H9 (cell line): ENCODE data around the gene CHIT1. TPM values are rescaled to one million over a fixed set of nuclear protein-coding genes. Genes with fewer than 3 reads are reported as not detected.

Experiments
- DNase-seq: peaks from one replicate; pipeline ENCODE4 v3.0.0-alpha.2; 2017
- H2AFZ ChIP-seq: one replicate; pipeline ENCODE4 v1.6.1; 2013; ENCODE audit warnings: mild to moderate bottlenecking, low read length, control low read depth, moderate library complexity
- H2AK5ac ChIP-seq: 2 replicates; pipeline ENCODE4 v1.6.1; 2013; ENCODE audit warnings: low read length, control low read depth, mixed read lengths; ENCODE audit not compliant: insufficient read length
- H2BK120ac ChIP-seq: one replicate; pipeline ENCODE4 v1.6.1; 2013; ENCODE audit warnings: low read depth, mild to moderate bottlenecking, low read length, control low read depth, inconsistent platforms; ENCODE audit not compliant: poor library complexity, severe bottlenecking
- H2BK12ac ChIP-seq: 2 replicates; pipeline ENCODE4 v1.6.1; 2013; ENCODE audit warnings: low read length, control low read depth, mixed read lengths, low read depth; ENCODE audit not compliant: insufficient read length
- H2BK15ac ChIP-seq: 2 replicates; pipeline ENCODE4 v1.6.1; 2013; ENCODE audit warnings: low read depth, low read length, control low read depth
- H2BK20ac ChIP-seq: one replicate; pipeline ENCODE4 v1.6.1; 2013; ENCODE audit warnings: low read depth, mild to moderate bottlenecking, low read length, control low read depth, inconsistent platforms; ENCODE audit not compliant: poor library complexity, severe bottlenecking
- H2BK5ac ChIP-seq: 2 replicates; pipeline ENCODE4 v1.6.1; 2013; ENCODE audit warnings: low read length, control low read depth, mixed read lengths; ENCODE audit not compliant: insufficient read length
- H3K14ac ChIP-seq: 2 replicates; pipeline ENCODE4 v1.6.1; 2013; ENCODE audit warnings: low read length, control low read depth; ENCODE audit not compliant: insufficient read depth
- H3K18ac ChIP-seq: 2 replicates; pipeline ENCODE4 v1.6.1; 2013; ENCODE audit warnings: low read depth, mild to moderate bottlenecking, mixed read lengths, low read length, control low read depth; ENCODE audit not compliant: insufficient read length
- H3K23ac ChIP-seq: 2 replicates; pipeline ENCODE4 v1.6.1; 2013; ENCODE audit warnings: low read length, control low read depth, mixed read lengths, low read depth; ENCODE audit not compliant: insufficient read length
- H3K23me2 ChIP-seq: 2 replicates; pipeline ENCODE4 v1.6.1; 2013; ENCODE audit warnings: low read depth, mild to moderate bottlenecking, mixed read lengths, low read length, control low read depth; ENCODE audit not compliant: insufficient read length, poor library complexity, severe bottlenecking
- H3K27ac ChIP-seq: 2 replicates; pipeline ENCODE4 v1.5.1; 2013; ENCODE audit warnings: low read length, control low read depth, mixed read lengths, low read depth; ENCODE audit not compliant: insufficient read length
- H3K27me3 ChIP-seq: 2 replicates; pipeline ENCODE4 v1.6.1; 2013; ENCODE audit warnings: low read length, control low read depth, inconsistent platforms; ENCODE audit not compliant: insufficient read depth
- H3K4ac ChIP-seq: 2 replicates; pipeline ENCODE4 v1.6.1; 2013; ENCODE audit warnings: low read depth, mild to moderate bottlenecking, control low read depth, inconsistent platforms, low read length, moderate library complexity
- H3K4me1 ChIP-seq: 2 replicates; pipeline ENCODE4 v1.6.1; 2013; ENCODE audit warnings: low read length, control low read depth, inconsistent platforms; ENCODE audit not compliant: insufficient read depth
- H3K4me2 ChIP-seq: 2 replicates; pipeline ENCODE4 v1.6.1; 2013; ENCODE audit warnings: low read length, control low read depth, mixed read lengths; ENCODE audit not compliant: insufficient read length, insufficient read depth
- H3K56ac ChIP-seq: 2 replicates; pipeline ENCODE4 v1.6.1; 2013; ENCODE audit warnings: low read depth, mild to moderate bottlenecking, mixed read lengths, low read length, control low read depth; ENCODE audit not compliant: insufficient read length
- H3K79me1 ChIP-seq: 2 replicates; pipeline ENCODE4 v1.6.1; 2013; ENCODE audit warnings: low read depth, mild to moderate bottlenecking, moderate library complexity, low read length, control low read depth, inconsistent platforms; ENCODE audit not compliant: insufficient read depth, poor library complexity, severe bottlenecking
- H3K79me2 ChIP-seq: 2 replicates; pipeline ENCODE4 v1.6.1; 2013; ENCODE audit warnings: low read length, control low read depth, inconsistent platforms; ENCODE audit not compliant: insufficient read depth
- H3K9ac ChIP-seq: 2 replicates; pipeline ENCODE4 v1.6.1; 2013; ENCODE audit warnings: low read length, control low read depth, mixed read lengths; ENCODE audit not compliant: insufficient read length; ENCODE audit errors: extremely low read depth
- H3K9me3 ChIP-seq: one replicate; pipeline ENCODE4 v1.6.1; 2013; ENCODE audit warnings: low read depth, low read length, inconsistent platforms; ENCODE audit not compliant: control insufficient read depth
- H3T11ph ChIP-seq: one replicate; pipeline ENCODE4 v1.6.1; 2013; ENCODE audit warnings: mild to moderate bottlenecking, low read length, control low read depth, inconsistent platforms
- H4K20me1 ChIP-seq: one replicate; pipeline ENCODE4 v1.6.1; 2013; ENCODE audit not compliant: control insufficient read depth, insufficient read length, insufficient read depth
- H4K5ac ChIP-seq: 2 replicates; pipeline ENCODE4 v1.6.1; 2013; ENCODE audit warnings: low read depth, mild to moderate bottlenecking, mixed read lengths, low read length, control low read depth; ENCODE audit not compliant: insufficient read length
- H4K8ac ChIP-seq: replicated peaks from 2 replicates; pipeline ENCODE4 v1.6.1; 2013; ENCODE audit warnings: low read length, control low read depth, mixed read lengths, low read depth; ENCODE audit not compliant: insufficient read length
- H4K91ac ChIP-seq: 2 replicates; pipeline ENCODE4 v1.6.1; 2013; ENCODE audit warnings: low read depth, mild to moderate bottlenecking, moderate library complexity, mixed read lengths, low read length, control low read depth; ENCODE audit not compliant: insufficient read length
- H3K27ac Mint-ChIP-seq, 3 experiments: 2 replicates in 2 of 3; 3 replicates in 1 of 3; pipeline ENCODE4 v1.8.0; 2020 to 2021; ENCODE audit warnings: mixed read lengths in 3 of 3, mild to moderate bottlenecking in 1 of 3, moderate library complexity in 1 of 3
- H3K27me3 Mint-ChIP-seq: 2 replicates; pipeline ENCODE4 v1.8.0; 2021; ENCODE audit warnings: low read depth, mild to moderate bottlenecking, moderate library complexity, mixed read lengths
- H3K36me3 Mint-ChIP-seq, 3 experiments: 2 replicates in 2 of 3; 3 replicates in 1 of 3; pipeline ENCODE4 v1.8.0; 2020 to 2021; ENCODE audit warnings: low read depth in 3 of 3, mixed read lengths in 3 of 3; ENCODE audit not compliant: insufficient read depth in 1 of 3
- H3K4me1 Mint-ChIP-seq, 2 experiments: 2 replicates each; pipeline ENCODE4 v1.8.0; 2020; ENCODE audit warnings: mixed read lengths in 2 of 2
- H3K4me3 Mint-ChIP-seq, 2 experiments: 2 replicates in 1 of 2; 3 replicates in 1 of 2; pipeline ENCODE4 v1.8.0; 2020 to 2021; ENCODE audit warnings: mild to moderate bottlenecking in 2 of 2, mixed read lengths in 2 of 2, moderate library complexity in 1 of 2
- H3K9me3 Mint-ChIP-seq, 2 experiments: 2 replicates in 1 of 2; 3 replicates in 1 of 2; pipeline ENCODE4 v1.8.0; 2020; ENCODE audit warnings: mild to moderate bottlenecking in 2 of 2, mixed read lengths in 2 of 2, moderate library complexity in 1 of 2
- whole genome bisulfite sequencing: extraction: QIAGEN DNeasy Blood & Tissue Kit; methylation state at CpG from one replicate; pipeline ENCODE4 v1.1.7; 2013; ENCODE audit warnings: missing lambda C conversion rate, low lambda C conversion rate, mixed read lengths; ENCODE audit not compliant: insufficient read length; ENCODE audit errors: extremely low coverage; 5-methylcytosine and 5-hydroxymethylcytosine counted together
- total RNA-seq: library from RNA; stranded (reverse); gene quantifications from 2 replicates; pipeline ENCODE4 v1.2.1, GENCODE V29; 2021
- TF ChIP-seq, protein P1 (sequence below): fragments of 200-600 bp; sonication (generic); conservative IDR thresholded peaks from 3 replicates; pipeline ENCODE4 v1.8.0; 2021; ENCODE audit warnings: antibody characterized with exemption, mild to moderate bottlenecking

CHIT1 gene
- total RNA-seq, 1 experiment from 2014 or later = not detected

GRCh38 chr1:203206129-203206687, 23.3 kb downstream of the CHIT1 start:
- Histone ChIP-seq H3K18ac (no peak overlapping the region), H4K5ac (no peak overlapping the region), H2BK15ac (no peak overlapping the region), H2BK120ac (no peak overlapping the region), H3K79me2 (no peaks in the 10 kb centered on the region), H3K4me1 (no peaks in the 10 kb centered on the region), H3K4me2 (no peak overlapping the region), H3K79me1 (no peaks in the 10 kb centered on the region), H2BK12ac (no peak overlapping the region), H2BK5ac (no peak overlapping the region), H3K27ac (no peak overlapping the region), H4K8ac (no peak overlapping the region), H2AFZ (no peak overlapping the region), H3K23ac (no peak overlapping the region), H3K4ac (no peak overlapping the region), H3K14ac (no peak overlapping the region), H4K91ac (no peak overlapping the region), H3T11ph (no peak overlapping the region), H4K20me1 (no peaks in the 10 kb centered on the region), H2AK5ac (no peak overlapping the region), H2BK20ac (no peak overlapping the region), H3K56ac (no peak overlapping the region), H3K9ac (no peak overlapping the region), H3K23me2 (no peaks in the 10 kb centered on the region), H3K9me3 (no peaks in the 10 kb centered on the region), H3K27me3 (peaks cover 2% of the 10 kb centered on the region; the same call in 1 of the 2 replicates)
- no CpG with 5 or more reads among the region's 5 CpGs for WGBS
- H3K4me3 Mint-ChIP-seq = no peak overlapping the region
- peaks cover 5% of the 10 kb centered on the region in 2 experiments for H3K4me1 Mint-ChIP-seq
- H3K27ac Mint-ChIP-seq = no peak overlapping the region; a peak in 1 of 7 replicates
- H3K27me3 Mint-ChIP-seq = peaks cover 13% of the 10 kb centered on the region
- TF ChIP-seq, protein P1, sequence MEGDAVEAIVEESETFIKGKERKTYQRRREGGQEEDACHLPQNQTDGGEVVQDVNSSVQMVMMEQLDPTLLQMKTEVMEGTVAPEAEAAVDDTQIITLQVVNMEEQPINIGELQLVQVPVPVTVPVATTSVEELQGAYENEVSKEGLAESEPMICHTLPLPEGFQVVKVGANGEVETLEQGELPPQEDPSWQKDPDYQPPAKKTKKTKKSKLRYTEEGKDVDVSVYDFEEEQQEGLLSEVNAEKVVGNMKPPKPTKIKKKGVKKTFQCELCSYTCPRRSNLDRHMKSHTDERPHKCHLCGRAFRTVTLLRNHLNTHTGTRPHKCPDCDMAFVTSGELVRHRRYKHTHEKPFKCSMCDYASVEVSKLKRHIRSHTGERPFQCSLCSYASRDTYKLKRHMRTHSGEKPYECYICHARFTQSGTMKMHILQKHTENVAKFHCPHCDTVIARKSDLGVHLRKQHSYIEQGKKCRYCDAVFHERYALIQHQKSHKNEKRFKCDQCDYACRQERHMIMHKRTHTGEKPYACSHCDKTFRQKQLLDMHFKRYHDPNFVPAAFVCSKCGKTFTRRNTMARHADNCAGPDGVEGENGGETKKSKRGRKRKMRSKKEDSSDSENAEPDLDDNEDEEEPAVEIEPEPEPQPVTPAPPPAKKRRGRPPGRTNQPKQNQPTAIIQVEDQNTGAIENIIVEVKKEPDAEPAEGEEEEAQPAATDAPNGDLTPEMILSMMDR = no peak
- H3K9me3 Mint-ChIP-seq = no peaks in the 10 kb centered on the region
- H3K36me3 Mint-ChIP-seq = no peaks in the 10 kb centered on the region
- no peak for DNase-seq
